ENCODE results near the gene ACSBG1.
A peak's percentile ranks its signal among the peaks of the same experiment; 100 is the strongest.

The ACSBG1 gene

GRCh38 chr15:78149068-78149804 lies 85.1 kb downstream of the ACSBG1 start, which contains the start of gene IDH3A:
TSS of gene IDH3A (plus strand) at chr15:78149362. CDS start at chr15:78149404, 42 bp downstream.
- peak within 1 kb of the TSS; percentile 78 for H3K27ac ChIP-seq
- CTCF ChIA-PET = interaction anchor here (0.6 to 1.8 kb wide), 3 partner anchors 17 to 190 kb away, joined by 3 to 5 read pairs (median 5); partner anchors contain the start of gene CIB2
- no peak for TF ChIP-seq CTCF (conservative IDR thresholded peaks at IDR 0.05; ENCODE audit: low read depth)
- peak; percentile 97 for DNase-seq (ENCODE audit: low spot score)
- POLR2A ChIA-PET (ENCODE audit: low non-redundant PET) = no interaction called here

- H3K27ac ChIP-seq = peak overlapping the region; percentile 78
- no peak for TF ChIP-seq CTCF (conservative IDR thresholded peaks at IDR 0.05; ENCODE audit: low read depth)
- CTCF ChIA-PET = no interaction called here
- DNase-seq (ENCODE audit: low spot score) = no peak
- POLR2A ChIA-PET (ENCODE audit: low non-redundant PET) = no interaction called here
These were observed 85.8 kb downstream of the ACSBG1 start for GRCh38 chr15:78148392-78149067.

- TF ChIP-seq CTCF (conservative IDR thresholded peaks at IDR 0.05; ENCODE audit: low read depth) = no peak
- no peak for DNase-seq (ENCODE audit: low spot score)
- H3K27ac ChIP-seq = peak overlapping the region; percentile 3; the same call in 1 of the 2 replicates
- ChIA-PET POLR2A (ENCODE audit: low non-redundant PET) (no interaction called here), CTCF (interaction anchor here (0.8 kb wide), 1 partner anchor 35 kb away, joined by 3 read pairs; no protein-coding TSS in a partner anchor)
These were observed 86.8 kb downstream of the ACSBG1 start for GRCh38 chr15:78147566-78147965.

GRCh38 chr15:78146425-78147154 lies 87.8 kb downstream of the ACSBG1 start:
- POLR2A ChIA-PET (ENCODE audit: low non-redundant PET) = no interaction called here
- CTCF ChIA-PET = interaction anchor here (0.5 kb wide), 1 partner anchor 17 kb away, joined by 4 read pairs; no protein-coding TSS in a partner anchor

GRCh38 chr15:78142332-78142731 lies 92.0 kb downstream of the ACSBG1 start:
- H3K27ac ChIP-seq = no peak overlapping the region
- POLR2A ChIA-PET (ENCODE audit: low non-redundant PET) = no interaction called here
- no peak for DNase-seq (ENCODE audit: low spot score)
- CTCF ChIA-PET = no interaction called here
- TF ChIP-seq CTCF (conservative IDR thresholded peaks at IDR 0.05; ENCODE audit: low read depth) = no peak

More at GRCh38 chr15:78146425-78147154, 87.8 kb downstream of the ACSBG1 start:
- peak overlapping the region; percentile 3; the same call in 1 of the 2 replicates for H3K27ac ChIP-seq
- DNase-seq (ENCODE audit: low spot score) = no peak
- no peak for TF ChIP-seq CTCF (conservative IDR thresholded peaks at IDR 0.05; ENCODE audit: low read depth)

- DNase-seq (ENCODE audit: low spot score) = no peak
- ChIA-PET POLR2A (ENCODE audit: low non-redundant PET) (no interaction called here), CTCF (interaction anchor here (0.7 kb wide), 1 partner anchor 330 kb away, joined by 3 read pairs; no protein-coding TSS in a partner anchor)
- TF ChIP-seq CTCF (conservative IDR thresholded peaks at IDR 0.05; ENCODE audit: low read depth) = no peak
- H3K27ac ChIP-seq = no peak overlapping the region
These were observed 94.1 kb downstream of the ACSBG1 start for GRCh38 chr15:78140292-78140691.

Data from RWPE1 (cell line).